ENCODE measurements around the gene KIF11. TPM values are rescaled to one million over a fixed set of nuclear protein-coding genes. Genes with fewer than 3 reads are reported as not detected.
A peak's percentile ranks its signal among the peaks of the same experiment; 100 is the strongest.

The KIF11 gene
- total and polyA plus RNA-seq, 2 of the 13 experiments (the other 11 are each of a cell fraction or from before 2014, with no cell fraction given): 8.7 to 38.4 TPM

DNA sequence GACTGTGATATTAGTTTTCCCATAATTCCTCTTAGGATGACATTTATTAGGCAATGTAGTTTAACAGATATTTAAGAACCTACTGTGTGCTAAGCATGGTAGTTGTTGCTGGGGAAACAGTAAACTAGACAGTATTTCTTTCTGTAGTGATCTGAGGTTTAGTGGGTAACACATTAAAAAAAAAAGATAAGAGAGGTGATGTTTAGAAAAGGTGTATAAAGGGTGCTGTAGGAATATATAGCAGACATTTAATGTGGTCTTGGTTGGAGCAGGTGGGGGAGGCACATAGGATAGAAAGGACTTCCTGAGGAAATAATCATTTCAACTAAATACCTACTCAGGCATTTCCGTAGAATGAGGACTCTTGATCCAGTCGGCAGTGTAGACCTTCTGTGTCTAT lies 11.9 kb downstream of the KIF11 start:
- H3K27me3 ChIP-seq (ENCODE audit: control insufficient read depth in 1 of 2, insufficient read depth in 2 of 2, low read length in 2 of 2): no peaks in the 10 kb centered on the region
- H3K9me3 ChIP-seq (ENCODE audit: low read length): no peaks in the 10 kb centered on the region
- ChIA-PET POLR2A (no interaction called here), CTCF (ENCODE audit: low intra/inter-chr PET ratio, low total read pairs) (no interaction called here)
- H3K4me1 ChIP-seq (ENCODE audit: insufficient read depth, low read length): peaks cover 14% of the 10 kb centered on the region
- TF ChIP-seq GATAD1 (CRISPR knock-in tag; IDR thresholded peaks at IDR 0.05) (no peak), TAF1 (CRISPR knock-in tag; IDR thresholded peaks at IDR 0.05) (no peak), ZNF772 (CRISPR knock-in tag; IDR thresholded peaks at IDR 0.05) (no peak), PHF8 (CRISPR knock-in tag; IDR thresholded peaks at IDR 0.05) (no peak), BRD4 (CRISPR knock-in tag; IDR thresholded peaks at IDR 0.05) (no peak), POLR2AphosphoS2 (IDR thresholded peaks at IDR 0.05; ENCODE audit: low read depth, low read length) (no peak), ZNF468 (CRISPR knock-in tag; IDR thresholded peaks at IDR 0.05) (no peak), NR3C1 (CRISPR knock-in tag; IDR thresholded peaks at IDR 0.05) (no peak), ZFP41 (CRISPR knock-in tag; IDR thresholded peaks at IDR 0.05; ENCODE audit: borderline replicate concordance) (no peak), PTBP1 (IDR thresholded peaks at IDR 0.05; ENCODE audit: low read depth, low read length, poor library complexity, severe bottlenecking) (no peak), HOXA5 (CRISPR knock-in tag; IDR thresholded peaks at IDR 0.05) (no peak), ZNF496 (CRISPR knock-in tag; IDR thresholded peaks at IDR 0.05; ENCODE audit: insufficient replicate concordance) (no peak)
- H3K36me3 ChIP-seq (replicated peaks in 1 of 2; ENCODE audit: control insufficient read depth in 1 of 2, insufficient read depth in 2 of 2, low read length in 2 of 2): peaks cover 2 to 28% of the 10 kb centered on the region in 2 experiments; a peak in 3 of 5 replicates
- in situ Hi-C loops (cut with HindIII; ENCODE audit: extremely low pct_ligation_motif_present, low pct_unique_long_range_greater_than_20kb): no loop called here
- H3K79me2 ChIP-seq (ENCODE audit: insufficient read depth, low read length): peaks cover 71% of the 10 kb centered on the region
- DNase-seq (ENCODE audit: low spot score) (no peak), FAIRE-seq (no peak), ATAC-seq (no peak)
- no peak overlapping the region for H2AFZ ChIP-seq (ENCODE audit: low read length)
- 97% methylated on average over 2 of the region's 2 CpGs for WGBS (ENCODE audit: low lambda C conversion rate)
- intact Hi-C loops (cut with micrococcal nuclease; ENCODE audit: unreplicated experiment): no loop called here
- no peaks in the 10 kb centered on the region for H4K20me1 ChIP-seq (ENCODE audit: insufficient read depth, low read length)
- no peak overlapping the region for H3K27ac ChIP-seq (ENCODE audit: extremely low read length, insufficient read depth, low read length)
- H3K4me2 ChIP-seq (ENCODE audit: low read depth, low read length): no peak overlapping the region
- H3K4me3 ChIP-seq (replicated peaks in 1 of 3; ENCODE audit: insufficient read depth in 1 of 3, low read depth in 2 of 3, low read length in 3 of 3): no peak overlapping the region
- no TSS peak for BruUV-seq (replicated peaks)
- H3K9ac ChIP-seq (ENCODE audit: insufficient read depth, low read depth, low read length): no peak overlapping the region

DNA sequence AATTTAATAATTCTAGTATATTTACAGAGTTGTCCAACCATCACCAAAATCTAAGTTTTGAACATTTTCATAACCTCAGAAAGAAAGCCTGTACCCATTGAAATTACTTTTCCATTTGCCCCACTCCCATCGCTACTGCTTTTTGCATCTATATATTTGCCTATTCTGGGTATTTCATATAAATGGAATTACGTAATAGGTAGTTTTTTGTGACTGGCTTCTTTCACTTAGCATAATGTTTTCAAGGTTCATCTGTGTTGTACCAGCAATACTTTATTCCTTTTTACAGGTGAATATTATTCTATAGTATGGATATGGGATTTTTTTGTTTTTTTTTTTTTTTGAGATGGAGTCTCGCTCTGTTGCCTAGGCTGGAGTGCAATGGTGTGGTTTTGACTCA lies 22.6 kb downstream of the KIF11 start:
- WGBS (ENCODE audit: low lambda C conversion rate): 99% methylated on average over 3 of the region's 3 CpGs
- Histone ChIP-seq H3K4me1 (ENCODE audit: insufficient read depth, low read length) (no peaks in the 10 kb centered on the region), H3K36me3 (replicated peaks in 1 of 2; ENCODE audit: control insufficient read depth in 1 of 2, insufficient read depth in 2 of 2, low read length in 2 of 2) (peaks cover 4 to 57% of the 10 kb centered on the region in 2 experiments; a peak in 4 of 5 replicates), H2AFZ (ENCODE audit: low read length) (no peak overlapping the region), H3K4me2 (ENCODE audit: low read depth, low read length) (no peak overlapping the region), H3K79me2 (ENCODE audit: insufficient read depth, low read length) (no peaks in the 10 kb centered on the region), H4K20me1 (ENCODE audit: insufficient read depth, low read length) (no peaks in the 10 kb centered on the region), H3K27ac (ENCODE audit: extremely low read length, insufficient read depth, low read length) (no peak overlapping the region), H3K27me3 (ENCODE audit: control insufficient read depth in 1 of 2, insufficient read depth in 2 of 2, low read length in 2 of 2) (no peaks in the 10 kb centered on the region), H3K9me3 (ENCODE audit: low read length) (no peaks in the 10 kb centered on the region), H3K9ac (ENCODE audit: insufficient read depth, low read depth, low read length) (no peak overlapping the region), H3K4me3 (replicated peaks in 1 of 3; ENCODE audit: insufficient read depth in 1 of 3, low read depth in 2 of 3, low read length in 3 of 3) (no peak overlapping the region)
- BruUV-seq (replicated peaks): no TSS peak
- no peak for FAIRE-seq
- in situ Hi-C loops (cut with HindIII; ENCODE audit: extremely low pct_ligation_motif_present, low pct_unique_long_range_greater_than_20kb): no loop called here
- CTCF ChIA-PET (ENCODE audit: low intra/inter-chr PET ratio, low total read pairs): no interaction called here
- intact Hi-C loops (cut with micrococcal nuclease; ENCODE audit: unreplicated experiment): no loop called here
- DNase-seq (ENCODE audit: low spot score): no peak
- ATAC-seq: no peak
- POLR2A ChIA-PET: no interaction called here
- TF ChIP-seq CEBPB (IDR thresholded peaks at IDR 0.05; ENCODE audit: borderline replicate concordance, low read depth, low read length) (0 out of 2 replicates have a peak, but pooled peaks have one; percentile 34), NAIF1 (CRISPR knock-in tag; IDR thresholded peaks at IDR 0.05; ENCODE audit: borderline replicate concordance) (no peak), HOXA9 (CRISPR knock-in tag; IDR thresholded peaks at IDR 0.05; ENCODE audit: borderline replicate concordance) (no peak), FOXJ3 (CRISPR knock-in tag; IDR thresholded peaks at IDR 0.05; ENCODE audit: borderline replicate concordance) (no peak), ZNF460 (CRISPR knock-in tag; IDR thresholded peaks at IDR 0.05; ENCODE audit: borderline replicate concordance) (no peak), NFYC (CRISPR knock-in tag; IDR thresholded peaks at IDR 0.05) (no peak)
- TF ChIP-seq, protein P1, sequence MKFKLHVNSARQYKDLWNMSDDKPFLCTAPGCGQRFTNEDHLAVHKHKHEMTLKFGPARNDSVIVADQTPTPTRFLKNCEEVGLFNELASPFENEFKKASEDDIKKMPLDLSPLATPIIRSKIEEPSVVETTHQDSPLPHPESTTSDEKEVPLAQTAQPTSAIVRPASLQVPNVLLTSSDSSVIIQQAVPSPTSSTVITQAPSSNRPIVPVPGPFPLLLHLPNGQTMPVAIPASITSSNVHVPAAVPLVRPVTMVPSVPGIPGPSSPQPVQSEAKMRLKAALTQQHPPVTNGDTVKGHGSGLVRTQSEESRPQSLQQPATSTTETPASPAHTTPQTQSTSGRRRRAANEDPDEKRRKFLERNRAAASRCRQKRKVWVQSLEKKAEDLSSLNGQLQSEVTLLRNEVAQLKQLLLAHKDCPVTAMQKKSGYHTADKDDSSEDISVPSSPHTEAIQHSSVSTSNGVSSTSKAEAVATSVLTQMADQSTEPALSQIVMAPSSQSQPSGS (CRISPR knock-in tag; IDR thresholded peaks at IDR 0.05): no peak

Data from HepG2 (cell line).